Gastrocnemius medialis (tissue), 4 donors: ENCODE results near the gene KDM4B. TPM values are rescaled to one million over a fixed set of nuclear protein-coding genes. Genes with fewer than 3 reads are reported as not detected.

Experiments
- ATAC-seq, 2 donors: fragments of 150-250 bp; one replicate each; pipeline ENCODE4 v1.9.1; 2016
- DNase-seq, 2 donors: peaks; one replicate each; pipeline ENCODE4 v3.0.0-alpha.2; 2019
- H3K27ac ChIP-seq, 4 donors: fragments of 200-600 bp; sonication (generic); 1 replicate in 1 of 4; 2 replicates in 3 of 4; pipeline ENCODE4 v1.5.1; 2016 to 2018; ENCODE audit warnings: mild to moderate bottlenecking in 2 of 4, moderate library complexity in 1 of 4
- H3K27me3 ChIP-seq, 3 donors: fragments of 200-600 bp; sonication (generic) in 2 of 3; 1 replicate in 1 of 3; 2 replicates in 2 of 3; pipeline versions ENCODE4 v1.5.1 to v1.6.0; 2016 to 2019; ENCODE audit warnings: mild to moderate bottlenecking in 1 of 3, moderate library complexity in 1 of 3
- H3K36me3 ChIP-seq, 2 donors: fragments of 200-600 bp; sonication (generic) in 1 of 2; one replicate each; pipeline ENCODE4 v1.5.1; 2017 to 2018
- H3K4me1 ChIP-seq, 2 donors: fragments of 200-600 bp; sonication (generic) in 1 of 2; one replicate each; pipeline ENCODE4 v1.5.1; 2016 to 2017; ENCODE audit warnings: mild to moderate bottlenecking in 2 of 2
- H3K4me3 ChIP-seq, 4 donors: fragments of 200-600 bp; sonication (generic) in 3 of 4; 1 replicate in 1 of 4; 2 replicates in 3 of 4; pipeline ENCODE4 v1.5.1; 2016 to 2019; ENCODE audit warnings: mild to moderate bottlenecking in 2 of 4
- H3K9me3 ChIP-seq, 3 donors: fragments of 200-600 bp; sonication (generic) in 2 of 3; 1 replicate in 1 of 3; 2 replicates in 2 of 3; pipeline ENCODE4 v1.5.1; 2016 to 2019
- CTCF ChIP-seq, 5 experiments: fragments of 450-650 bp in 3 of 5; fragments of 200-600 bp in 2 of 5; sonication (generic) in 2 of 5; IDR thresholded peaks in 4 of 5; conservative IDR thresholded peaks in 1 of 5; 1 replicate in 4 of 5; 2 replicates in 1 of 5; pipeline ENCODE4 v1.5.1; 2016 to 2019; ENCODE audit warnings: antibody characterized with exemption in 5 of 5, mild to moderate bottlenecking in 3 of 5, moderate library complexity in 3 of 5
- POLR2A ChIP-seq, 2 donors: fragments of 450-650 bp; IDR thresholded peaks; one replicate each; pipeline ENCODE4 v1.6.1; 2017; ENCODE audit warnings: antibody characterized with exemption in 2 of 2, mild to moderate bottlenecking in 2 of 2, moderate library complexity in 2 of 2
- in situ Hi-C, 4 donors: fragments of 200-750 bp; cut with MboI; loops; one replicate each; pipeline versions ENCODE4 v1.15.0 to v1.8.0; 2017; ENCODE audit warnings: low sequenced_read_pairs in 4 of 4
- intact Hi-C: fragments of 100-400 bp; cut with DNase I; formaldehyde crosslinking; loops from one replicate; pipeline ENCODE4 v1.15.1; 2023; ENCODE audit warnings: low total_unique reads
- total RNA-seq, 4 donors: library from RNA; depleted of rRNA; stranded (reverse); fragments of >200 nt; gene quantifications; one replicate each; pipeline versions ENCODE4 v1.1.0 to v1.2.3, GENCODE V29; 2016

Gene KDM4B
- total RNA-seq, 4 donors from 2014 or later = 40.9 to 61.4 (median 46.4) TPM

- Histone ChIP-seq H3K4me1 (peaks cover 14 to 27% of the 10 kb centered on the region in 2 donors), H3K9me3 (no peaks in the 10 kb centered on the region), H3K36me3 (peaks cover 0 to 16% of the 10 kb centered on the region in 2 donors), H3K27ac (no peak overlapping the region), H3K27me3 (no peaks in the 10 kb centered on the region), H3K4me3 (no peak overlapping the region)
- intact Hi-C loops (loop anchor here (5.0 to 10.0 kb wide), 2 partner anchors 37 to 81 kb away; no protein-coding TSS in a partner anchor), in situ Hi-C loops (no loop called here)
- DNase-seq (no peak), ATAC-seq (no peak)
- TF ChIP-seq CTCF (IDR thresholded peaks at IDR 0.05 in 4 of 5, conservative IDR thresholded peaks at IDR 0.05 in 1 of 5) (no peak), POLR2A (IDR thresholded peaks at IDR 0.05) (no peak)
Observed at GRCh38 chr19:5125376-5125775, 156.5 kb downstream of the KDM4B start.

DNA sequence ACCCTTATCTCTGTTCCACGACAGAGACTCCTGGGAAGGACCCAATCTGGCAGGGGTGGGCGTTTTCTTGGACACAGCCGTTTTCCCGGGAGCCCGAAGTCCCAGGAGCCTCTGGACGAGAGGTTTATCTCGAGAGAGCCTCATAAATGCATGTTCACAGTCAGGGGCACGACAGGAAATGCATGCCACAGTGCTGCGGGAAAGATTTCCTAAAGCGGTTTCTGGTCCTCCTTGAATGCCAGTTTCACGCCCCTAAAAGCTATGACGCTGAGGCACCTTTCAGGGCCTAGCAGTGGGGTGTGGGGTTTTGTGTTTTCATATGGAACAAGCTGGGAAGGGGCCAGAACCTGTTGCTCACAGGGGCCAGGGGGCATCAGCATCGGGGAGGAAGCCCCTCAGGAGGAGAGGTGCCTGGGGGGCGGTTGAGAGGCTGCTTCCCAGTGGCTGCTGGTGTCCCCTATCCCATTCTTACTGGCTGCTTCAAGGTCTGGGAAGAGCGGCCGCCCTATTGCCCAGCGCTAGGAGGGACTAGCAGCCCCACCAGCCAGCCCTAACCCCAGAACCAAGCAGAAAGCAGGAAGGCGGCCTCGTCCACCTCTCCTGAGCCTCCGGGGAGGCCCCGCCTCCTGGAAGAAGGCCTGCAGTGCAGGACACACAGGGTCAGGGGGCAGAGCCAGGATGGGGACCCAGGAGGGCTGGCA is 157.0 kb downstream of the KDM4B start:
- H3K4me1 ChIP-seq = peaks cover 14 to 27% of the 10 kb centered on the region in 2 donors
- intact Hi-C loops = loop anchor here (5.0 to 10.0 kb wide), 2 partner anchors 36 to 81 kb away; no protein-coding TSS in a partner anchor
- H3K27ac ChIP-seq = no peak overlapping the region

DNA sequence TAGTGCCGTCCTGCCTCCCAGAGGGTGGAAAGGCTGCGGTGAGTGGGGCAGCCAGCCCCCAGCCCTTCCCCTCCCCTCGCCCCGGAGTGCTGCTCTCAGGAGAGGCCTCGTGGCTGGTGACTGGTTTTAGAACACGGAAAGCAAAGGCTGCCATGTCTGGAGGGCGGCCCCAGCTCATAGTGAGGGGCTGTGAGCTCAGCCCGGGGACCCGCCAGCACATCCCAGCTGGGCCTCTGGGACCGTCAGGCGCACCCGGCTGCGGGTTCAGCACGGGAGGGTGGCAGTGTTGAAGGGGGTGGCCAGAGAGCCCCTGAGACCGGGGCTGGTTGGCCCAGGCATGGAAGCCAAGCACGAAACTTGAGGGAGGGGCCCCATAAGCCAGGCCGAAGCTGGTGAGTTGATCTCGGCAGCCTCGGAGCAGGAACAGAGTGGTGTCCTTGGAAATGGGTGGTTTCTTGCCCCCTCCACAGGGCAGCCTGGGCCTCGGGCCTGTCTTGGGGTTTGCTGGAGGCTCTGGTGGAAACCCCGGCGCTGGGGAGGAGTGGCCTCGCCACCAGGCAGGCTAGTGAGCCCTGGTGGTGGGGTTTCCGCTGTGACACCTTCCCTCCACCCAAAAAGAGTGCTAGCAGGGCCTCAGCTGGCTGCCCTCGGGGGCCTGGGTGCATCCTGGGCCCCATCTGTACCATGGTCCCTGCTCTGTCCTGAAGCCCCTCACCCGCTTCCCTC is 157.7 kb downstream of the KDM4B start:
- TF ChIP-seq CTCF (IDR thresholded peaks at IDR 0.05 in 4 of 5, conservative IDR thresholded peaks at IDR 0.05 in 1 of 5) = no peak
- TF ChIP-seq POLR2A (IDR thresholded peaks at IDR 0.05) = no peak
- Histone ChIP-seq H3K4me3 (no peak overlapping the region), H3K9me3 (no peaks in the 10 kb centered on the region), H3K27me3 (no peaks in the 10 kb centered on the region), H3K36me3 (peaks cover 0 to 14% of the 10 kb centered on the region in 2 donors), H3K4me1 (peaks cover 14 to 27% of the 10 kb centered on the region in 2 donors), H3K27ac (no peak overlapping the region)
- in situ Hi-C loops = no loop called here
- no peak for DNase-seq
- intact Hi-C loops = loop anchor here (5.0 to 10.0 kb wide), 2 partner anchors 36 to 82 kb away; no protein-coding TSS in a partner anchor
- no peak for ATAC-seq

More for the DNA sequence above, 157.0 kb downstream of the KDM4B start:
- H3K27me3 ChIP-seq = no peaks in the 10 kb centered on the region
- no peak for ATAC-seq
- no peak for DNase-seq
- peaks cover 0 to 16% of the 10 kb centered on the region in 2 donors for H3K36me3 ChIP-seq
- in situ Hi-C loops = no loop called here
- H3K9me3 ChIP-seq = no peaks in the 10 kb centered on the region
- TF ChIP-seq CTCF (IDR thresholded peaks at IDR 0.05 in 4 of 5, conservative IDR thresholded peaks at IDR 0.05 in 1 of 5) = no peak
- TF ChIP-seq POLR2A (IDR thresholded peaks at IDR 0.05) = no peak
- no peak overlapping the region for H3K4me3 ChIP-seq

DNA sequence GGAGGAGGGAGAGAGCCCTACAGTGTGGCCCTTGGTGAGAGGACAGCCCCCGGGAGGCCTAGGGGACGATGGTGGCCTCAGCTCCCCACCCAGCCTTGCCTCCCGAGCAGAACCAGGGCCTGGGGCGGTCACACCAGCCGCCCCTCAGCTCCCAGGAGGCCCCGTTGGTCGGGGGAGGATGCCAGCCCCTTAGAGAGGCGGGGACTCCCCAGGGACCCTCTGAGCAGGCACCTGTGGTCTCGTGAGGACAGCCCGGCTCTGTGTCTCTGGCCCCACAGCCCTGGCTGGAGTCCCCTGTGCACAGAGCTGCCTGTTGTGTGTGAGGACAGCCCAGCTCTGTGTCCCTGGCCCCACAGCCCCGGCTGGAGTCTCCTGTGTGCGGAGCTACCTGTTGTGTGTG is 158.8 kb downstream of the KDM4B start:
- TF ChIP-seq CTCF (IDR thresholded peaks at IDR 0.05 in 4 of 5, conservative IDR thresholded peaks at IDR 0.05 in 1 of 5) (no peak), POLR2A (IDR thresholded peaks at IDR 0.05) (no peak)
- ATAC-seq (peak in 1 of 2 donors; percentile 17), DNase-seq (no peak)
- peaks cover 14 to 27% of the 10 kb centered on the region in 2 donors for H3K4me1 ChIP-seq
- intact Hi-C loops = loop anchor here (5.0 to 10.0 kb wide), 2 partner anchors 35 to 83 kb away; no protein-coding TSS in a partner anchor
- H3K27ac ChIP-seq = peak overlapping the region in 3 of 4 donors; percentile 42 to 71 (median 52)
- in situ Hi-C loops = no loop called here
- H3K36me3 ChIP-seq = peaks cover 3 to 20% of the 10 kb centered on the region in 2 donors
- no peaks in the 10 kb centered on the region for H3K9me3 ChIP-seq
- H3K4me3 ChIP-seq = no peak overlapping the region
- H3K27me3 ChIP-seq = no peaks in the 10 kb centered on the region
